Spinal cord (tissue), 10 donors: ENCODE measurements around the gene NOG. TPM values are rescaled to one million over a fixed set of nuclear protein-coding genes. Genes with fewer than 3 reads are reported as not detected.

Experiments
- DNase-seq, 6 donors: peaks; one replicate each; pipeline versions ENCODE4 v3.0.0 to v3.0.0-alpha.2; 2013 to 2015; ENCODE audit warnings: low spot score in 6 of 6, low read depth in 4 of 6
- H3K27ac ChIP-seq: one replicate; pipeline ENCODE4 v1.5.1; 2013; ENCODE audit warnings: low read depth, low read length, control low read depth
- H3K27me3 ChIP-seq: one replicate; pipeline ENCODE4 v1.6.1; 2013; ENCODE audit warnings: low read length; ENCODE audit not compliant: control insufficient read depth, insufficient read depth
- H3K36me3 ChIP-seq: one replicate; pipeline ENCODE4 v1.6.1; 2013; ENCODE audit warnings: low read length; ENCODE audit not compliant: control insufficient read depth, insufficient read depth
- H3K4me1 ChIP-seq: one replicate; pipeline ENCODE4 v1.6.1; 2013; ENCODE audit warnings: low read length; ENCODE audit not compliant: control insufficient read depth, insufficient read depth
- H3K4me3 ChIP-seq: one replicate; pipeline ENCODE4 v1.5.1; 2013; ENCODE audit warnings: low read depth, low read length, control low read depth
- H3K9me3 ChIP-seq: one replicate; pipeline ENCODE4 v1.6.1; 2013; ENCODE audit warnings: low read length; ENCODE audit not compliant: control insufficient read depth, insufficient read depth
- WGBS: methylation state at CpG from one replicate; pipeline ENCODE4 v1.1.5; 2013; ENCODE audit warnings: missing lambda C conversion rate; ENCODE audit not compliant: insufficient coverage; 5-methylcytosine and 5-hydroxymethylcytosine counted together
- polyA plus RNA-seq, 2 donors: library from polyadenylated mRNA; unstranded; fragments of 120-200 nt; gene quantifications; one replicate each; pipeline ENCODE4 v1.2.1, GENCODE V29; 2013; ENCODE audit not compliant: insufficient read length in 2 of 2
- small RNA-seq: library from RNA; depleted of rRNA; stranded (forward); fragments of <200 nt; gene quantifications from one replicate; pipeline ENCODE3, GENCODE V24; 2014; ENCODE audit warnings: low replicate concordance
- total RNA-seq, 2 donors: library from RNA; depleted of rRNA in 1 of 2; stranded (reverse); fragments of 120-200 nt in 1 of 2; fragments of >200 nt in 1 of 2; gene quantifications; one replicate each; pipeline versions ENCODE4 v1.2.3 to v1.2.4, GENCODE V29; 2013 to 2014
- donor health status: healthy.

Gene NOG
- total and polyA plus RNA-seq, 4 donors = 7.5 to 19.7 (median 11.4) TPM

DNA sequence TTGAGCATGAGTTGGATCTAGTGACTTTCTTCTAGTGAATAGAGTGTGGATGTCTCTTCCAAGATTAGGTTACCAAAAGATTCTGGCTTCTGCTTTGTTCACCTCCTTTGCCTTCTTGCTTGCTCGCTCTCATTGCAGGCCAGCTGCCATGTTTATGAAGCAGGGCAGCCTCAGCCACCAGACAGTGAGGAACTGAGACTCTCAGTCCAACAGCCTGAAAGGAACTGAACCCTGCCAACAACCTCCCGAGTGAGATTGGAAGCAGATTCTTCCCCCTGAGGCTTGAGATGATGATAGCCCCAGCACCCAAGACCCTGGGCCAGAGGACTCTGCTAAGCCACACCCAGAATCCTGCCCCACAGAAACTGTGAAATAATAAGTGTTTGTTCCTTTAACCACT is 48.4 kb downstream of the NOG start:
- no peaks in the 10 kb centered on the region for H3K36me3 ChIP-seq
- DNase-seq = no peak
- WGBS = 73% methylated on average over 2 of the region's 2 CpGs
- no peak overlapping the region for H3K4me3 ChIP-seq
- H3K4me1 ChIP-seq = peaks cover 15% of the 10 kb centered on the region
- H3K27me3 ChIP-seq = peaks cover 3% of the 10 kb centered on the region
- no peaks in the 10 kb centered on the region for H3K9me3 ChIP-seq
- H3K27ac ChIP-seq = no peak overlapping the region

DNA sequence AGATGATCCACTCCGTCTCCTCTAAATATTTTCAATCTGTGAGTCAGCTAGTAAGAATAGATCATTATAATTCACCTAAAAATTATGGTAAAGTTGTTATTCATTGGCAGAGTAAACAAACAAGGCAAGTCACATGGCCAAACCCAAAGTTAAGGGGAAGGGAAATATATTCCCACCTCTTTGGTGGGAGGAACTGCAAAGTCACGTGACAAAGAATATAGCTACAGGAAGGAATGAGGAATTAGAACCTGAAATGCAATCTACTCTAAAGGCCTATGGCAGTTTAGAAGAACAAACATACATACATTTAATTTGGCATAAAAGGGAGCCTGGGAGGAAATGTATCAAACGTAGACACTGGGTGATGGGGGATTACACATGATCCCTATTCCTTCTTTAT is 48.9 kb downstream of the NOG start:
- Histone ChIP-seq H3K4me1 (peaks cover 13% of the 10 kb centered on the region), H3K9me3 (no peaks in the 10 kb centered on the region), H3K27me3 (peaks cover 3% of the 10 kb centered on the region), H3K36me3 (no peaks in the 10 kb centered on the region), H3K4me3 (no peak overlapping the region), H3K27ac (no peak overlapping the region)
- no CpG with 5 or more reads among the region's 3 CpGs for WGBS
- DNase-seq = no peak

Small RNA genes within 50 kb of the gene (small RNA-seq; reads per million reads assigned to genes)
- gene RPL39P33 = not detected

Other genes with a start within 250 kb of the NOG start
- 1 to 10 TPM; 2.0 to 2.6 TPM for gene C17orf67, start 240.2 kb downstream of the NOG start, total RNA-seq
- 1 to 10 TPM; 2.7 to 3.8 TPM for gene C17orf67, start 240.2 kb downstream of the NOG start, polyA plus RNA-seq
- 10 to 100 TPM; 11.4 to 38.1 TPM for gene DGKE, start 240.5 kb downstream of the NOG start, total RNA-seq
- gene DGKE, start 240.5 kb downstream of the NOG start, polyA plus RNA-seq = 10 to 100 TPM; 11.0 to 12.0 TPM